Measurements from ENCODE around the gene SLC9B2. TPM values are rescaled to one million over a fixed set of nuclear protein-coding genes. Genes with fewer than 3 reads are reported as not detected.

SLC9B2 gene
- total RNA-seq, 1 donor from 2014 or later: 14.6 TPM

- H3K79me2 ChIP-seq (ENCODE audit: low read depth): no peaks in the 10 kb centered on the region
- peaks cover 13% of the 10 kb centered on the region for H3K4me1 Mint-ChIP-seq
- no peaks in the 10 kb centered on the region for H4K20me1 ChIP-seq (ENCODE audit: low read depth)
- H3K4me3 ChIP-seq: peak overlapping the region; percentile 62
- peaks cover 5% of the 10 kb centered on the region for H3K36me3 Mint-ChIP-seq
- peaks cover 15% of the 10 kb centered on the region for H3K4me1 ChIP-seq
- H3K36me3 ChIP-seq: no peaks in the 10 kb centered on the region
- peaks cover 2% of the 10 kb centered on the region for H3K9me3 Mint-ChIP-seq
- TF ChIP-seq EZH2 (IDR thresholded peaks at IDR 0.05) (no peak), EZH2phosphoT487 (IDR thresholded peaks at IDR 0.05) (no peak), CTCF (IDR thresholded peaks at IDR 0.05) (no peak)
- H3K9me3 ChIP-seq (ENCODE audit: low read depth): no peaks in the 10 kb centered on the region
- H3F3A ChIP-seq (ENCODE audit: low read depth): peaks cover 16% of the 10 kb centered on the region
- no peak overlapping the region for H3K9ac ChIP-seq
- H3K27ac ChIP-seq: no peak overlapping the region
- no peak for DNase-seq (ENCODE audit: low spot score)
- H3K27me3 Mint-ChIP-seq (ENCODE audit: insufficient read depth, low read depth): no peaks in the 10 kb centered on the region
- H3K27ac Mint-ChIP-seq: peak overlapping the region; percentile 95
- peak overlapping the region; percentile 79 for H3K4me2 ChIP-seq
- H2AFZ ChIP-seq (replicated peaks): peak overlapping the region; percentile 90
- H3K27me3 ChIP-seq: peaks cover 32% of the 10 kb centered on the region
- H3K4me3 Mint-ChIP-seq: peak overlapping the region; percentile 93
These were observed 1.1 kb downstream of the SLC9B2 start for GRCh38 chr4:103075435-103075893.

- no peak for DNase-seq (ENCODE audit: low spot score)
- Histone ChIP-seq H3K27ac (no peak overlapping the region), H3F3A (ENCODE audit: low read depth) (peaks cover 16% of the 10 kb centered on the region), H4K20me1 (ENCODE audit: low read depth) (no peaks in the 10 kb centered on the region), H3K9ac (no peak overlapping the region), H3K27me3 (peaks cover 32% of the 10 kb centered on the region), H3K4me3 (peak overlapping the region; percentile 62), H3K79me2 (ENCODE audit: low read depth) (no peaks in the 10 kb centered on the region), H3K4me1 (peaks cover 15% of the 10 kb centered on the region), H2AFZ (replicated peaks) (no peak overlapping the region), H3K9me3 (ENCODE audit: low read depth) (no peaks in the 10 kb centered on the region), H3K4me2 (peak overlapping the region; percentile 79), H3K36me3 (no peaks in the 10 kb centered on the region)
- H3K27ac Mint-ChIP-seq: no peak overlapping the region
- TF ChIP-seq EZH2phosphoT487 (IDR thresholded peaks at IDR 0.05): no peak
- TF ChIP-seq CTCF (IDR thresholded peaks at IDR 0.05): no peak
- no peak for TF ChIP-seq EZH2 (IDR thresholded peaks at IDR 0.05)
- H3K36me3 Mint-ChIP-seq: peaks cover 5% of the 10 kb centered on the region
- no peaks in the 10 kb centered on the region for H3K27me3 Mint-ChIP-seq (ENCODE audit: insufficient read depth, low read depth)
- H3K4me3 Mint-ChIP-seq: peak overlapping the region; percentile 93
- H3K4me1 Mint-ChIP-seq: peaks cover 13% of the 10 kb centered on the region
- peaks cover 2% of the 10 kb centered on the region for H3K9me3 Mint-ChIP-seq
These were observed 1.7 kb downstream of the SLC9B2 start for GRCh38 chr4:103074744-103075434.

GRCh38 chr4:103073792-103074438 lies 2.6 kb downstream of the SLC9B2 start:
- no peak overlapping the region for H3K9ac ChIP-seq
- H3K36me3 Mint-ChIP-seq: peaks cover 3% of the 10 kb centered on the region
- peaks cover 16% of the 10 kb centered on the region for H3F3A ChIP-seq (ENCODE audit: low read depth)
- TF ChIP-seq EZH2 (IDR thresholded peaks at IDR 0.05) (no peak), CTCF (IDR thresholded peaks at IDR 0.05) (no peak), EZH2phosphoT487 (IDR thresholded peaks at IDR 0.05) (no peak)
- H3K27me3 Mint-ChIP-seq (ENCODE audit: insufficient read depth, low read depth): no peaks in the 10 kb centered on the region
- H3K9me3 Mint-ChIP-seq: peaks cover 2% of the 10 kb centered on the region
- no peaks in the 10 kb centered on the region for H3K36me3 ChIP-seq
- H3K27ac Mint-ChIP-seq: no peak overlapping the region
- no peaks in the 10 kb centered on the region for H4K20me1 ChIP-seq (ENCODE audit: low read depth)
- H3K4me2 ChIP-seq: no peak overlapping the region
- no peak overlapping the region for H3K4me3 ChIP-seq
- peaks cover 13% of the 10 kb centered on the region for H3K4me1 Mint-ChIP-seq
- no peak overlapping the region for H2AFZ ChIP-seq (replicated peaks)
- peaks cover 32% of the 10 kb centered on the region for H3K27me3 ChIP-seq
- peaks cover 15% of the 10 kb centered on the region for H3K4me1 ChIP-seq
- H3K79me2 ChIP-seq (ENCODE audit: low read depth): no peaks in the 10 kb centered on the region
- H3K9me3 ChIP-seq (ENCODE audit: low read depth): no peaks in the 10 kb centered on the region
- H3K4me3 Mint-ChIP-seq: no peak overlapping the region
- H3K27ac ChIP-seq: no peak overlapping the region
- no peak for DNase-seq (ENCODE audit: low spot score)

Data from neural progenitor cell (in vitro differentiated cells).